ENCODE measurements around the gene CEMIP.

The CEMIP gene

GRCh38 chr15:80854104-80854503 lies 74.9 kb downstream of the CEMIP start:
- no peak for DNase-seq

DNA sequence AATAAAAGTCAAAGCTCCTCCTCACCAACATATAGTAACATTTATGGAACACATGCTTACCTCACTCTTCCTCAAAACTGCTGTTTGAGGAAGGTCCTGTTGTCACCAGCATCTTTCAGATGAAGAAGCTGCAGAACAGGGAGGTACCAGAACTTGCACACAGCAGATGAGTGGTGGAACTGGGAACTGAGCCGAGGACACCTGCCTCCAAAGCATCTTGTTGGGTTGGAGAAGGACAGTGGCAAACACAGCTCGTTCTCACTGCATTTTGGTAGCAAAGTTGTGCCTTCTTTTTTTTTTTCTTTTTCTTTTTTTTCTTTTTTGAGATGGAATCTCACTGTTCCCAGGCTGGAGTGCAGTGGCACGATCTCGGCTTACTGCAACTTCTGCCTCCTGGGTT lies 76.0 kb downstream of the CEMIP start:
- no peak for DNase-seq

DNA sequence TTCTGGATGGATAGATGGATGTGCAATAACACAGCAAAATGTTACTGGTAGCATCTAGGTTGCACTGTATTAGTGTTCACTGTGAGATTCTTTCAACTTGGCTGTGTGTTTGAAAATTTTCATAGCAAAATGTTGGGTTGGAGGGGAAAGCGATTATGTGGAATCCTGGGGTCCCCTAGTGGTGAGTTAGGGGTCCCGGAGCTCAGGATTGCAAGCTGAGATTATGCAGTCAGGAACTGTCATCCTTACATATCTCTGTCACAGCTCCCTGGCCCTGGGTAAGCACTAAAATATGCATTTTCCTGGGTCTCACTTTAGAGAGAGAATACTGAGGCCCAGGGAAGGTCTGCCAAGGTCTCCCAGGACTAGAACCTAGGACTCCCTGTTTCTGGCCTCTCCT lies 77.2 kb downstream of the CEMIP start:
- DNase-seq: no peak

GRCh38 chr15:80856809-80857377 lies 77.7 kb downstream of the CEMIP start:
- no peak for DNase-seq

DNA sequence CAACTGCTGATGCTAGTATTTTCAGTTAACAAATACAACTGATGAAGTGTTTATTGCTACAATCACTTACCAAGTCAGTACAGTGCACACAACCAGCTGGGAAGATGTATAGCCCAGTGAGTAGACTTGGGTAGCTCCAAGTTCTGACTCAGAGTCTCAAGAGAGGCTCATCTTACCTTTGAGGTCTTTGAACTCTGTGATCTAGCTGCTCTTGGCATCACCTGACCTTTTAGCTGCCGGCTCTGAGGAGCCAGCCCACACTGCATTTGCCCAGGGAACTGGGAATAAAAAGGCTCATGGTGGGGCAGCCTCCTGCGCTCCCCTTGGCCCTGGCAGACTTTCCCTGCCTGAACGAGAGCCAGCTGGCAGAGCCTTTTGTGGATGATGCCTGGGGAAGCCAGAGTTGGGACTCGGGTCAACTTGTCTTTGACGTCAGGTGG lies 82.6 kb downstream of the CEMIP start:
- no peak for DNase-seq

- DNase-seq: no peak
These were observed 85.5 kb downstream of the CEMIP start for GRCh38 chr15:80864666-80865065.

GRCh38 chr15:80866936-80867335 lies 87.8 kb downstream of the CEMIP start:
- no peak for DNase-seq

GRCh38 chr15:80870366-80870765 lies 91.2 kb downstream of the CEMIP start:
- DNase-seq: no peak

GRCh38 chr15:80870893-80871292 lies 91.7 kb downstream of the CEMIP start:
- peak; percentile 30 for DNase-seq

DNA sequence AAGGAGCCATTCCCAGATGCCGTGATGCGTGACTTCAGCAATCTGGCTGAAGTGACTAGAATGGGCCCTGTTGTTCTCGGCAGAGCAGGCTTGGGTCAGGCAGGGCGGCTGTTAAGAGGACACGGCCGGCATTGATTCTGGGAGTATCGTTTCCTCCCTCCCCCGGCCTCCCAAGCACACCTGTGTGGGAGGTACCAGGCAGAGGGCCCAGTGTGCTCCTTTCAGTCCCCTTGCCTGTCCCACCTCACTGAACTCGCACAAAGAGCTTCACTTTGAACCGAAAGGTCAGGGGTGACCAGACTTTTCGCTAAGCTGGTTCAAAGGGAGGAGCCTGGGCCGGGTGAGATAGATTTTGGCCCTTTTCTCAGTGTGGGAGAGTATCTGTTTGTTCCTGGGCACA lies 92.7 kb downstream of the CEMIP start:
- no peak for DNase-seq

- DNase-seq: no peak
These were observed 94.3 kb downstream of the CEMIP start for GRCh38 chr15:80873366-80873952.

DNA sequence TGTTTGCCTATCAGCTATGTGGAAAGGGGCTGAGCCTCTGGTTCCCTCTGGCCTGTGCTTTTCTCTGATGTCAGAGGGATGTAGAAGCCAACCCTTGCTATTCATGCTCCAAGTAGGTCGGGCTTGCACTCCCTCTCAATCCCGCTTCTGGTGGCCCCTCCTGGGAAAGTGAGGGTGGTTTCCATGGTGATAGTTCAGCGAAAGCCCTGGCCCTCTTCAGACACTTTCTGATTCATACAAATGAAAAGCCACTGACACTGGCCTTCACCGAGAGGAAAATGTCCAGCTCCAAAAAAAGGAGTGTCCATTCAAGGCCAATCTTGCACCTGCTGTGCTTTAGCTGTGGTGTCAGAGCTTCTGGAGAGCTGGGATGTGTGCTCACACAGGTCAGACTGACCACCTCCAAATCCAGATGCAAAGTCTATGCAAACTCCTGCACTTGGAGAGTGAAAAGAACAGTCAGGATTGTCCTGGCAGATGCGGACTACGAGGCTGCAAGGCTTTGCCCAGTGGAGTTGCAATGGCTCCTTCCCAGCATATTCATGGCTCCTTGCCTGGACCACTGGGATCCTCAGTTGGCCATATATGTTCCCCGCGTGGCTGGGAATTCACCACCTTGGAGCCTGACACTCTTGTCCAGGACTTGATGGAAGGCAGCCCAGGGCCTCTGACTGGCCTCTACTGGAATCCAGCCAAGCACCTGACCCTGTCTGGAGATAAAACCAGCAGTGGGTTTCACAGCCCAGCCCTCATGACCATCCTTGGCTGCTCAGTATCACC lies 96.6 kb downstream of the CEMIP start:
- no peak for DNase-seq

GRCh38 chr15:80876348-80876674 lies 97.1 kb downstream of the CEMIP start:
- DNase-seq: no peak

DNA sequence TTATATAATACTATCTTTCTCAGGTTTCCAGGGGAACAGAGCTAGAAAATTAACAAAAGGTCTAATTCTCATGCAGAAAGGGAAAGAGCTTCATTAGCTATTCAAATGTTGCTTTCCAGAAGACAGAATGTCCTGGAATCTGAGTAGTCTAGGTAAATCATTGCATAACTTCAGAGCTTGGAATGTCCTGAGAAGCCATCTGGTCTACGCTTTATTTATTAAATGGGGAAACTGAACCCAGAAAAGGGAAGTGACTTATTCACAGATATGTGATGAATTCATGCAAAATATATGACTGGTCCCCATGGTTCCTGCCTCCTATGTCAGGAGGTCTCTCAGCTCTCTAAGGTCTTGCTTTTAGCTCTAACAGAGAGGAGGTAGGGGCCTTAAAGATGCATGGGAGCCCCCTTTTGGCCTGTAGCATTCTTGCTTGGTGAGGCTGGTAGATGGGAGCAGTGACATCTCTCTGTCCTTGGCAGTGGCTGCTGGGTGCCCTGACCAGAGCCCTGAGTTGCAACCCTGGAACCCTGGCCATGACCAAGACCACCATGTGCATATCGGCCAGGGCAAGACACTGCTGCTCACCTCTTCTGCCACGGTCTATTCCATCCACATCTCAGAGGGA lies 99.2 kb downstream of the CEMIP start:
- DNase-seq: peak; percentile 14

- DNase-seq: no peak
These were observed 99.7 kb downstream of the CEMIP start for GRCh38 chr15:80878867-80879250.

DNA sequence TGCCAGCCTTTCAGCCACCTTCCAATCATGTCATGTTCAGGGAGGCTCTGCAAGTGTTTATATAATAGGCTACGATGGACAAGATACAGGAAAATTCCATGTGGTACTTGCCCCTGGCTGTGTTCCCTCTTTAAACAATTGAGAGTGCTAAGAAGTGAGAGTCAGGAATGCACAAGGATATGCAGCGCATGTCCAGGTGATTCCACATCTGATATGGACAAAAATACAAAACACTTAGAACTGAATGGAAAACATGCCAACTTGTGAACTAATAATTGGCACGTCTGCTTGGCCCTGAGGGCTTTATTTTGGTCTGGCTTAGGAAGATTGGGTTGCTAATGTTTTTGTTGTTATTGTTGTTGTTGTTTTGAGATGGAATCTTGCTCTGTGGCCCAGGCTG lies 100.9 kb downstream of the CEMIP start:
- DNase-seq: no peak

DNA sequence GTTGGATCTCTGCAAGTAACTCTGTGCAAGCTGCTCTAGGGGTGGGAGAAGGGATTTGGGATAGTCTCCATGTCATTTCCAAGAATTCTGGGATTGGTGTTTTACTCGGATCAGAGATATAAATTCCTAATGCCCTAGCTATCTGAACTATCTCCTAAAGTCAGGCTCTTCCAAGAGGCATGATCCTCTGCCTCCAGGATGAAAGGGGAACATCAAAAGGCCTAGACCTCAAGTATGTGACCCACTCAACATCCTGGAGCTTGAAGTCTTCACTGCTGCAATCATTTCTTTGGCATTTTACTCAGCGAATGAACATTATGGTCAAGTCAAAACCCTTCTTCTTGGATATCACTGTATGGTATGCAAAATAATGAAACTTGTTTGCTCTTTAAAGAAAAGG lies 104.5 kb downstream of the CEMIP start:
- no peak for DNase-seq

DNA sequence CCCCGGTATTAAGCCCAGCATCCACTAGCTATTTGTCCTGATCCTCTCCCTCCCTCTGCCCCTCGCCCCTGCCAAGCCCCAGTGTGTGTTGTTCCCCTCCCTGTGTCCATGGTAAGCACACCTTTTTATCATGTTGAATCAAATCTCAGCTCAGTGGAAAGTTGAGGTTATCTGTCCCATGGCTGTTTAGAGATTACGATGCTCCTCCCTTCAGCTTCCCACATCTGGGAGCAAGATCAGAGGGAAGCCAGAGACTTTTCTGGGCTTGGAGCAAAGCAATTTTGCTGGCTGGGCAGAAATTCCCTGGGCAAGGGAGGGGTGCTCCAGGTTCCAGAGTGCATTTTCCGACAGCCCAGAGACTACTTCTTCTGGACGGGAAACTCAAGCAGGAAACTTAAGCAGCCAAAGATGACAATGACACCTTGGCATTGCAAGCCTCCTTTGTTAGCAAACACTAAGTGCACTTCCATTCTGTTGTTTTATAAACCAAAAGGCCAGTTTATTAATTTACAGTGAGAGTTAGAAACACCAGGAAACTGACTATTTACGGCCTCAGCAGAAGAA lies 105.9 kb downstream of the CEMIP start:
- no peak for DNase-seq

DNA sequence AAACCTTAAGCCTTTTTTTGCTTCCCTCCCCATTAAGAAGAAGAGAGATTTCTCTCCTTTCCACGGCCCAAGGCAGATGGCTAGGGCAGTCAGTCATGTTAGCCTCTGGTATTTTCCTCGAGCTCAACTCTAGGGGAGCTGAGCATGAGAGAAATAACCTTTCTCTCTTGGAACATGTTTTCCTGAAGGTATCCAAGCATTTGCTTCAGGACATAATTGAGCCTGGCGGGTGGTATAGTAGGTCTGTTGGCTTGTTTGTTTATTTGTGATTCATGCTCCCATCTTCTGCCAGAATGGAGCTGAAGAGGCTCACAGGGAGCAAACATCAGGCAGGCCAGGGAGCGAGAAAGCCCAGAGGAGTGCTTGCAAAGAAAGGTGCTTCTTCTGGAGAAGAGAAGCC lies 108.0 kb downstream of the CEMIP start:
- no peak for DNase-seq

- DNase-seq: no peak
These were observed 109.7 kb downstream of the CEMIP start for GRCh38 chr15:80888846-80889245.

DNA sequence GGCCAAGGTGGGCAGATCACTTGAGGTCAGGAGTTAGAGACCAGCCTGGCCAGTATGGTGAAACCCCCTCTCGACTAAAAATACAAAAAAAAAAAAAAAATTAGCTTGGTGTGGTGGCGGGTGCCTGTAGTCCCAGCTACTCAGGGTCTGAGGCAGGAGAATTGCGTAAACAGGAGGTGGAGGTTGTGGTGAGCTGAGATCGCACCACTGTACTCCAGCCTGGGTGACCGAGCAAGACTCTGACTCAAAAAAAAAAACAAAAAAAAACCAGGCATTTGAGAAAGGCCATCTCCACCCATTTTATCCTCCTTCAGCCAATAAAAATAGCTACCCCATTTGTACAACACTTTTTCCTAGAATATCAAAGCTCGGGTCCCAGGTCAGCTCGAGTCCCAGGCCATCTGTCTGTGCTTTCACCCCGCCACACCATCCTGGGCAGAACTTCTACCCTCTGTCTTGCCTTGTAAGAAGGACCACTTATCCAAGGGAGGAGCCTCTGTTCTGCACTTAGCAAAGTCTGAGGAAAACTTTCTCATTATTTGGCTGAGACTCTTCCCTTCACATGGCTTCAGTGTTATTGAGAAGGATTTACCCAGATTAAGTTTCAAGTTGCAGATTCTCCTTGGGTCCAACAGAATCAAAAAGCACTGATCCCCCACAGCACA lies 111.3 kb downstream of the CEMIP start:
- DNase-seq: peak; percentile 31

DNA sequence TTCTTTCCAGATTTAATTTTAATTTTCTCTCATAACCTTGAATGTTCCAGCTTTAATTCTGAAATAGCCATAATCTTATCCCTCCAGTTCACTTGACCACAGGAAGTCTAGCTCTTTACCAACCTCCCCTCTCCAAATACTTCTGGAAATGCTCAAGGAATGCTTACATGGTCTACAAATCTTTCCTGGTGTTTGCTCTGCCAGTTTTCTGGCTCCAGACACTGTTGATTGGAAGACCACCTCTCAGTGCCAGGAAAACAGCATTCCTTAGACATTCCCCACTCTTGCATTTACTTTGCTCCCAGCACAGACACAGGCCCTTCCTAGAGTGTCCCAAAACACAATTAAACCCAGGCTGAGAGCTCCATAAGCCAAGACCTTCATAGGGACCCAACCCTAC lies 111.8 kb downstream of the CEMIP start:
- DNase-seq: no peak

- DNase-seq: no peak
These were observed 113.2 kb downstream of the CEMIP start for GRCh38 chr15:80892414-80892813.
